ENCODE results near the gene MSL2.

The MSL2 gene

DNA sequence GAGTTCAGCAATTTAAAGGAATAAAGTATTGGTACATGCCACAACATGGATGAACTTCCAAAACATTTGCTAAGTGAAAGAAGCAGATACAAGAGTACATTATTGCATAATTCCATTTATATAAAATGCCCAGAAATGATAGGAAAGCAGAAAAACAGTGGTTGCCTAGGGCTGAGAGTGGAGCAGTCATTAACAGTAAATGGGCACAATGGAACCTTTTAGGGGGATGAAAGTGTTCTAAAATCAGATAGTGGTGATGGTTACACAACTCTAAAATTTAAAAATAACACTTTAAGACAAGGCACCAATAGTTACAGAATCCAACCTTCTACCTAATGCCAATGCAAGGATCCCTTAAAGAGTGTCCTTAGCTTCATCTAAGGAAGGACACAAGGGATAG lies 34.6 kb downstream of the MSL2 start:
- Histone ChIP-seq H3K27ac (no peak overlapping the region), H3K36me3 (ENCODE audit: insufficient read depth) (no peaks in the 10 kb centered on the region), H3K27me3 (ENCODE audit: insufficient read depth, low read depth) (no peaks in the 10 kb centered on the region), H3K4me2 (no peak overlapping the region), H3K4me3 (IDR thresholded peaks at IDR 0.05; ENCODE audit: insufficient read depth, low read depth, low read length) (no peak overlapping the region), H4K20me1 (ENCODE audit: insufficient read depth) (peaks cover 79% of the 10 kb centered on the region), H3K4me1 (ENCODE audit: low read depth, poor library complexity, severe bottlenecking) (peaks cover 44% of the 10 kb centered on the region), H3K9ac (no peak overlapping the region), H2AFZ (ENCODE audit: low read depth) (no peak overlapping the region), H3K79me2 (ENCODE audit: insufficient read depth, low read depth) (peaks cover 99% of the 10 kb centered on the region)
- TF ChIP-seq CTCF (conservative IDR thresholded peaks at IDR 0.05; ENCODE audit: low read depth, low read length), result no peak

DNA sequence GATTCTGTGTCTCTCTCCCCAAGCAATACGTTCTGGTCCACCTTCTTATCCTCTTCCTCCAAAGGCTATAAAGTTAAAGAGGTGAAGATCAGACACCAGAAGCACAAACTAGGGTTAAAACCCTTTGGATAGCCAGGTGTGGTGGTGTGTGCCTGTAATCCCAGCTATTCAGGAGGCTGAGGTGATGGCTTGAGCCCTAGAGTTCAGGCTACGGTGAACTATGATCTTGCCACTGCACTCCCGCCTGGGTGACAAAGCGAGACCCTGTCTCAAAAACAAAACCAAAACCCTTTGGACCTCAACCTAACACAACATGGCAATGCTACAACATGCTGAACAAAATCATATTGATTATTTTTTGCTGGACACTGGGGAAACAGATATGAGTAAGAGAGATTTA lies 43.2 kb downstream of the MSL2 start:
- Histone ChIP-seq H3K9ac (no peak overlapping the region), H3K79me2 (ENCODE audit: insufficient read depth, low read depth) (peaks cover 97% of the 10 kb centered on the region), H2AFZ (ENCODE audit: low read depth) (no peak overlapping the region), H3K4me2 (no peak overlapping the region), H3K36me3 (ENCODE audit: insufficient read depth) (peaks cover 6% of the 10 kb centered on the region; the same call in 1 of the 2 replicates), H3K4me1 (ENCODE audit: low read depth, poor library complexity, severe bottlenecking) (peaks cover 14% of the 10 kb centered on the region), H3K4me3 (IDR thresholded peaks at IDR 0.05; ENCODE audit: insufficient read depth, low read depth, low read length) (no peak overlapping the region), H4K20me1 (ENCODE audit: insufficient read depth) (peaks cover 71% of the 10 kb centered on the region), H3K27ac (no peak overlapping the region), H3K27me3 (ENCODE audit: insufficient read depth, low read depth) (no peaks in the 10 kb centered on the region)
- TF ChIP-seq CTCF (conservative IDR thresholded peaks at IDR 0.05; ENCODE audit: low read depth, low read length), result no peak

DNA sequence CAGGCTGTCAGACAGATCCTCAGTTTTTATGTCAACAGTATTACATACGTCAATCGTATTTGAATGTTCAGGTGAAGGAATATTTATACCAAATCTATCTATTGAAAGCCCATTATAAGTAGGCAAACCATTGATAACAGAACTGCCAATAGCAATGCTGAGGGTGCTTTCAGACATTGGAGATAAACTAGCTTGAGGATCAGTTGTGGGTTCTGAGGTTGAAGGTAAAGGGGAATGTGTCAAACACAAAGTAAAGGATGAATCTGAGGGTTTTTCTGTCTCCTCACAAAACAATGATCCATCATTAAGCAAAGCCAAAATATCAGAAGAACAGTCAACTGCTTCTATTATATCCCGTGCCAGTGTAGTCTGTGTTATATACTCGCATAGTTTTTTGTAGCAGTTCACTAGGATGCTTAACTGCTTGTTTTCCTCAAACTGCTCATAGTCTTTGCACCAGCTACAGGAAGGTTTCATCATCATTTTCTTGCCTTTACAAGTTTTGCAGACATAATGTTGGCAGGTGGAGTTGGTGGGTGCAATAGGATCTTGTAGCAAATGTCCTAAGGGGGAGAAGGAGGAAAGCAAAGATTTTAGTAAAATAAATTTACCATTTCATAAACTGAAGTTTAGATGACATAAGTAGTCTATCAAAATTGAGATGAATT lies 43.8 kb downstream of the MSL2 start:
- no peak overlapping the region for H2AFZ ChIP-seq (ENCODE audit: low read depth)
- H3K9ac ChIP-seq, result no peak overlapping the region
- H3K4me1 ChIP-seq (ENCODE audit: low read depth, poor library complexity, severe bottlenecking), result peaks cover 8% of the 10 kb centered on the region
- H3K4me3 ChIP-seq (IDR thresholded peaks at IDR 0.05; ENCODE audit: insufficient read depth, low read depth, low read length), result no peak overlapping the region
- H3K4me2 ChIP-seq, result no peak overlapping the region
- peaks cover 6% of the 10 kb centered on the region; the same call in 1 of the 2 replicates for H3K36me3 ChIP-seq (ENCODE audit: insufficient read depth)
- H3K79me2 ChIP-seq (ENCODE audit: insufficient read depth, low read depth), result peaks cover 97% of the 10 kb centered on the region
- TF ChIP-seq CTCF (conservative IDR thresholded peaks at IDR 0.05; ENCODE audit: low read depth, low read length), result no peak
- H4K20me1 ChIP-seq (ENCODE audit: insufficient read depth), result peaks cover 69% of the 10 kb centered on the region
- H3K27me3 ChIP-seq (ENCODE audit: insufficient read depth, low read depth), result no peaks in the 10 kb centered on the region
- H3K27ac ChIP-seq, result no peak overlapping the region

- no peak for TF ChIP-seq CTCF (conservative IDR thresholded peaks at IDR 0.05; ENCODE audit: low read depth, low read length)
- peaks cover 59% of the 10 kb centered on the region for H4K20me1 ChIP-seq (ENCODE audit: insufficient read depth)
- peaks cover 91% of the 10 kb centered on the region for H3K79me2 ChIP-seq (ENCODE audit: insufficient read depth, low read depth)
- peaks cover 8% of the 10 kb centered on the region for H3K4me1 ChIP-seq (ENCODE audit: low read depth, poor library complexity, severe bottlenecking)
- H3K4me3 ChIP-seq (IDR thresholded peaks at IDR 0.05; ENCODE audit: insufficient read depth, low read depth, low read length), result no peak overlapping the region
- no peak overlapping the region for H3K4me2 ChIP-seq
- H3K27ac ChIP-seq, result no peak overlapping the region
- H3K27me3 ChIP-seq (ENCODE audit: insufficient read depth, low read depth), result no peaks in the 10 kb centered on the region
- H3K36me3 ChIP-seq (ENCODE audit: insufficient read depth), result peaks cover 6% of the 10 kb centered on the region; the same call in 1 of the 2 replicates
- H2AFZ ChIP-seq (ENCODE audit: low read depth), result no peak overlapping the region
- no peak overlapping the region for H3K9ac ChIP-seq
Measured at GRCh38 chr3:136151219-136151618, 44.9 kb downstream of the MSL2 start.
